Hippocampal formation (tissue), 2 donors: Measurements from ENCODE around the gene MOCS1.

Experiments used
- DNase-seq, 2 donors: peaks; one replicate each; lab custom pipeline; 2025; lab: John Stamatoyannopoulos, UW

The MOCS1 gene

GRCh38 chr6:39876826-39877225 lies 57.4 kb downstream of the MOCS1 start:
- no peak for DNase-seq

GRCh38 chr6:39876111-39876510 lies 58.2 kb downstream of the MOCS1 start:
- no peak for DNase-seq

- DNase-seq = no peak
Measured at GRCh38 chr6:39873439-39873838, 60.8 kb downstream of the MOCS1 start.

- no peak for DNase-seq
Measured at GRCh38 chr6:39870950-39871349, 63.3 kb downstream of the MOCS1 start.

- no peak for DNase-seq
Measured at GRCh38 chr6:39867592-39867991, 66.7 kb downstream of the MOCS1 start.

- peak in 1 of 2 donors; percentile 47 for DNase-seq
Measured at GRCh38 chr6:39865011-39865888, 69.0 kb downstream of the MOCS1 start.

- DNase-seq = no peak
Measured at GRCh38 chr6:39861663-39862062, 72.6 kb downstream of the MOCS1 start.

- DNase-seq = no peak
Measured at GRCh38 chr6:39859025-39859424, 75.2 kb downstream of the MOCS1 start.

- no peak for DNase-seq
Measured at GRCh38 chr6:39855356-39855995, 78.8 kb downstream of the MOCS1 start.
